Astrocyte (in vitro differentiated cells and primary cell): ENCODE measurements around the gene RWDD3. TPM values are rescaled to one million over a fixed set of nuclear protein-coding genes. Genes with fewer than 3 reads are reported as not detected.

Experiments
- DNase-seq: peaks from one replicate; pipeline ENCODE4 v3.0.0-alpha.2; 2010; ENCODE audit warnings: low read depth
- FAIRE-seq: peaks from 2 replicates; lab custom pipeline; 2011; peaks lifted over from hg19 to GRCh38; lab: Jason Lieb, UNC
- H2AFZ ChIP-seq: 2 replicates; pipeline ENCODE4 v1.6.0; 2012; ENCODE audit warnings: low read depth, low read length, inconsistent platforms
- H3K27ac ChIP-seq: 2 replicates; pipeline ENCODE4 v1.5.1; 2011; ENCODE audit warnings: low read depth, low read length, inconsistent platforms
- H3K27me3 ChIP-seq: 2 replicates; pipeline ENCODE4 v1.6.0; 2011; ENCODE audit warnings: low read length, inconsistent platforms; ENCODE audit not compliant: insufficient read depth
- H3K36me3 ChIP-seq: 2 replicates; pipeline ENCODE4 v1.5.1; 2011; ENCODE audit warnings: low read length, inconsistent platforms; ENCODE audit not compliant: insufficient read depth
- H3K4me1 ChIP-seq: 2 replicates; pipeline ENCODE4 v1.5.1; 2011; ENCODE audit warnings: low read length, inconsistent platforms; ENCODE audit not compliant: insufficient read depth
- H3K4me2 ChIP-seq: 2 replicates; pipeline ENCODE4 v1.6.0; 2012; ENCODE audit warnings: low read length, inconsistent platforms
- H3K4me3 ChIP-seq: 2 replicates; pipeline ENCODE4 v1.5.1; 2011; ENCODE audit warnings: low read depth, mild to moderate bottlenecking, low read length, inconsistent platforms; ENCODE audit not compliant: insufficient read depth
- H3K79me2 ChIP-seq: 2 replicates; pipeline ENCODE4 v1.6.0; 2012; ENCODE audit warnings: mild to moderate bottlenecking, low read length, inconsistent platforms; ENCODE audit not compliant: insufficient read depth
- H3K9ac ChIP-seq: 2 replicates; pipeline ENCODE4 v1.6.0; 2012; ENCODE audit warnings: mild to moderate bottlenecking, low read length, inconsistent platforms
- H3K9me3 ChIP-seq: 2 replicates; pipeline ENCODE4 v1.5.1; 2012; ENCODE audit warnings: low read depth, mild to moderate bottlenecking, low read length, inconsistent platforms; ENCODE audit not compliant: insufficient read depth
- H4K20me1 ChIP-seq: 2 replicates; pipeline ENCODE4 v1.6.0; 2012; ENCODE audit warnings: low read length, inconsistent platforms; ENCODE audit not compliant: insufficient read depth
- H3K27ac Mint-ChIP-seq: one replicate; pipeline ENCODE4 v1.8.0; 2021; ENCODE audit warnings: mild to moderate bottlenecking, mixed read lengths; ENCODE audit not compliant: unreplicated experiment
- H3K27me3 Mint-ChIP-seq: one replicate; pipeline ENCODE4 v1.8.0; 2021; ENCODE audit warnings: low read depth, mixed read lengths; ENCODE audit not compliant: unreplicated experiment
- H3K36me3 Mint-ChIP-seq: one replicate; pipeline ENCODE4 v1.8.0; 2021; ENCODE audit warnings: low read depth, mixed read lengths; ENCODE audit not compliant: unreplicated experiment
- H3K4me1 Mint-ChIP-seq: one replicate; pipeline ENCODE4 v1.8.0; 2021; ENCODE audit warnings: low read depth, mixed read lengths; ENCODE audit not compliant: unreplicated experiment
- H3K4me3 Mint-ChIP-seq: one replicate; pipeline ENCODE4 v1.8.0; 2021; ENCODE audit warnings: mild to moderate bottlenecking, moderate library complexity, mixed read lengths; ENCODE audit not compliant: unreplicated experiment
- H3K9me3 Mint-ChIP-seq: one replicate; pipeline ENCODE4 v1.8.0; 2021; ENCODE audit warnings: mild to moderate bottlenecking, mixed read lengths; ENCODE audit not compliant: unreplicated experiment
- EZH2 ChIP-seq: IDR thresholded peaks from 2 replicates; pipeline ENCODE4 v1.6.1; 2012; ENCODE audit warnings: mild to moderate bottlenecking, low read length, inconsistent platforms; ENCODE audit not compliant: insufficient read depth
- total RNA-seq: library from RNA; stranded (reverse); gene quantifications from 2 replicates; pipeline ENCODE4 v1.2.1, GENCODE V29; 2021
- TF ChIP-seq, protein P1 (sequence below): IDR thresholded peaks from 2 replicates; pipeline ENCODE4 v1.5.1; 2011; ENCODE audit warnings: low read depth, mild to moderate bottlenecking, inconsistent platforms, low read length, moderate library complexity; ENCODE audit not compliant: insufficient read depth

The RWDD3 gene
- total RNA-seq, 1 donor from 2014 or later, result 20.0 TPM

DNA sequence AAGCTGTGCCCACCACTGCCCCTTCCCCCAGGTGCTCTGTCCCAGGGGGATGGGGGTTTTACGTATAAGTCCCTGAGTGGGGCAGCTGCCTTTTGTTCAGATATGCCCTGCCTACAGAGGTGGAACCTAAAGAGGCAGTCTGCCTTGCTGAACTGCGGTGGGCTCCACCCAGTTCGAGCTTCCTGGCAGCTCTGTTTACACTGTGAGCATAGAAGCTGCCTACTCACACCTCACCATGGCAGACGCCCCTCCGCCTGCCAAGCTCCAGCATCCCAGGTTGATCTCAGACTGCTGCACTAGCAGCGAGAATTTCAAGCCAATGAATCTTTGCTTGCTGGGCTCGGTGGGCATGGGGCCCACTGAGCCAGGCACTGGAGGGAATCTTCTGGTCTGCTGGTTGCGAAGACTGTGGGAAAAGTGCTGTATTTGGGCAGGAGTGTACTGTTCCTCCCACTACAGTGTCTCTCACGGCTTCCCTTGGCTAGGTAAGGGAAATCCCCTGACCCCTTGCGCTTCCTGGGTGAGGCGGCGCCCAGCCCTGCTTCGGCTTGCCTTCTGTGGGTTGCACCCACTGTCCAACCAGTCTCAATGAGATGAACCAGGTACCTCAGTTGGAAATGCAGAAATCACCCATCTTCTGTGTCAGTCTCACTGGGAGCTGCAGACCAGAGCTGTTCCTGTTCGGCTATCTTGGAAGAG lies 17.6 kb upstream of the RWDD3 start:
- Histone ChIP-seq H3K27ac (no peak overlapping the region), H4K20me1 (no peaks in the 10 kb centered on the region), H3K4me2 (no peak overlapping the region), H3K27me3 (no peaks in the 10 kb centered on the region), H3K79me2 (no peaks in the 10 kb centered on the region), H3K4me3 (no peak overlapping the region), H3K36me3 (no peaks in the 10 kb centered on the region), H3K4me1 (no peaks in the 10 kb centered on the region), H2AFZ (no peak overlapping the region), H3K9ac (no peak overlapping the region), H3K9me3 (no peaks in the 10 kb centered on the region)
- H3K27me3 Mint-ChIP-seq, result peaks cover 2% of the 10 kb centered on the region
- H3K4me3 Mint-ChIP-seq, result no peak overlapping the region
- FAIRE-seq (no peak), DNase-seq (no peak)
- peaks cover 16% of the 10 kb centered on the region for H3K9me3 Mint-ChIP-seq
- H3K4me1 Mint-ChIP-seq, result peaks cover 3% of the 10 kb centered on the region
- no peaks in the 10 kb centered on the region for H3K36me3 Mint-ChIP-seq
- no peak overlapping the region for H3K27ac Mint-ChIP-seq
- TF ChIP-seq, protein P1, sequence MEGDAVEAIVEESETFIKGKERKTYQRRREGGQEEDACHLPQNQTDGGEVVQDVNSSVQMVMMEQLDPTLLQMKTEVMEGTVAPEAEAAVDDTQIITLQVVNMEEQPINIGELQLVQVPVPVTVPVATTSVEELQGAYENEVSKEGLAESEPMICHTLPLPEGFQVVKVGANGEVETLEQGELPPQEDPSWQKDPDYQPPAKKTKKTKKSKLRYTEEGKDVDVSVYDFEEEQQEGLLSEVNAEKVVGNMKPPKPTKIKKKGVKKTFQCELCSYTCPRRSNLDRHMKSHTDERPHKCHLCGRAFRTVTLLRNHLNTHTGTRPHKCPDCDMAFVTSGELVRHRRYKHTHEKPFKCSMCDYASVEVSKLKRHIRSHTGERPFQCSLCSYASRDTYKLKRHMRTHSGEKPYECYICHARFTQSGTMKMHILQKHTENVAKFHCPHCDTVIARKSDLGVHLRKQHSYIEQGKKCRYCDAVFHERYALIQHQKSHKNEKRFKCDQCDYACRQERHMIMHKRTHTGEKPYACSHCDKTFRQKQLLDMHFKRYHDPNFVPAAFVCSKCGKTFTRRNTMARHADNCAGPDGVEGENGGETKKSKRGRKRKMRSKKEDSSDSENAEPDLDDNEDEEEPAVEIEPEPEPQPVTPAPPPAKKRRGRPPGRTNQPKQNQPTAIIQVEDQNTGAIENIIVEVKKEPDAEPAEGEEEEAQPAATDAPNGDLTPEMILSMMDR, result no peak
- TF ChIP-seq EZH2, result no peak

DNA sequence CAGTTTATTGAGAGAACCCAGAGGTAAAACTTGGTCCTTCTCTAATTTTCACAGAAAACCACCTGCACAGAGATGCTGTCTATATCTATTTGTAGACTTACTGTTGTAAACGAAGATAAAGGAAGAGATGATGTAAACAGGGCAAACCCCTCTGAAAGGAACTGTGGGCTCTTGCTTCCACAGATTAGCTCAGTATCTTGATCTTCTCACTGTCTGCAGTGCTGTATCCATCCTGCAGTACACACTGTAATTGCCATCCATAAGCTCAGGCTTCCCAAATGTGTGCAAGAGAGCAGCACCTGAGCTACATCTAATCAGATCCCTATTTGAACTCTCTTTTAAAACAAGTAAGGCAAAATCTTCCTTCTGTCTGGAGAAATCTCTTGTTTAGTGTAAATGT lies 16.6 kb upstream of the RWDD3 start:
- H3K79me2 ChIP-seq, result no peaks in the 10 kb centered on the region
- H3K9me3 ChIP-seq, result no peaks in the 10 kb centered on the region
- no peak for DNase-seq
- H3K36me3 Mint-ChIP-seq, result no peaks in the 10 kb centered on the region
- peaks cover 2% of the 10 kb centered on the region for H3K27me3 Mint-ChIP-seq
- TF ChIP-seq EZH2, result no peak
- TF ChIP-seq, protein P1, result no peak
- no peak overlapping the region for H3K9ac ChIP-seq
- H3K27me3 ChIP-seq, result no peaks in the 10 kb centered on the region
- H3K4me2 ChIP-seq, result no peak overlapping the region
- H3K4me3 Mint-ChIP-seq, result no peak overlapping the region
- H2AFZ ChIP-seq, result no peak overlapping the region
- peaks cover 12% of the 10 kb centered on the region for H3K9me3 Mint-ChIP-seq
- H3K27ac ChIP-seq, result no peak overlapping the region
- H4K20me1 ChIP-seq, result no peaks in the 10 kb centered on the region
- H3K27ac Mint-ChIP-seq, result no peak overlapping the region
- H3K4me1 Mint-ChIP-seq, result peaks cover 7% of the 10 kb centered on the region
- H3K36me3 ChIP-seq, result no peaks in the 10 kb centered on the region
- FAIRE-seq, result no peak
- H3K4me1 ChIP-seq, result no peaks in the 10 kb centered on the region
- H3K4me3 ChIP-seq, result no peak overlapping the region

DNA sequence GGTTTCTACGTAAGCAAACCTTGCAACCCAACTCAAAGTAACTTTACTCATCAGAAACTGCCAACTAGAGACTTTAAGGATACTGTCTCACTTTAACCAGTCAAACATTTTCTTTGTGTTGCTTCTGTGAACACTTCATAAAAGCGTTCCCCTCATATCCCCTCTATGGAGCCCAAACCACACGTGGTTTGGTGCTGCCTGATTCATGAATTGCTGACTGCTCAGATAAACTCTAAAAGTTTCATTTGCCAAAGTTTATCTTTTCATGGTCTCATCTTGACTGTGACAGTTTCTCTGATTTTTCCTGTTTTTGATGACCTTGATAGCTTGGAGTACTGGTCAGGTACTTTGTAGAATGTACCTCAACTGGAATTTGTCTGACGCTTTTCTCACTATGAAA lies 14.6 kb upstream of the RWDD3 start:
- H3K36me3 Mint-ChIP-seq, result no peaks in the 10 kb centered on the region

More for the DNA sequence above, 14.6 kb upstream of the RWDD3 start:
- no peaks in the 10 kb centered on the region for H3K27me3 Mint-ChIP-seq
- peaks cover 12% of the 10 kb centered on the region for H3K4me1 Mint-ChIP-seq
- no peak overlapping the region for H3K4me3 ChIP-seq
- no peaks in the 10 kb centered on the region for H3K4me1 ChIP-seq
- DNase-seq (no peak), FAIRE-seq (no peak)
- H3K79me2 ChIP-seq, result no peaks in the 10 kb centered on the region
- H3K27ac ChIP-seq, result no peak overlapping the region
- no peak overlapping the region for H2AFZ ChIP-seq
- no peaks in the 10 kb centered on the region for H4K20me1 ChIP-seq
- H3K27ac Mint-ChIP-seq, result no peak overlapping the region
- H3K27me3 ChIP-seq, result no peaks in the 10 kb centered on the region
- no peak for TF ChIP-seq EZH2
- TF ChIP-seq, protein P1, result no peak
- H3K9me3 Mint-ChIP-seq, result peaks cover 9% of the 10 kb centered on the region
- H3K4me2 ChIP-seq, result no peak overlapping the region
- H3K9me3 ChIP-seq, result no peaks in the 10 kb centered on the region
- H3K4me3 Mint-ChIP-seq, result no peak overlapping the region
- no peaks in the 10 kb centered on the region for H3K36me3 ChIP-seq
- H3K9ac ChIP-seq, result no peak overlapping the region
